ENCODE results near the gene GRHL3. TPM values are rescaled to one million over a fixed set of nuclear protein-coding genes. Genes with fewer than 3 reads are reported as not detected.

Gene GRHL3
- total RNA-seq, 2 experiments from 2014 or later = not detected

- H3K4me3 Mint-ChIP-seq = no peak overlapping the region
- no peaks in the 10 kb centered on the region for H3K4me1 Mint-ChIP-seq (ENCODE audit: low read depth)
- intact Hi-C loops (cut with DNase I, micrococcal nuclease) = no loop called here
- no peaks in the 10 kb centered on the region for H3K9me3 Mint-ChIP-seq
- no peaks in the 10 kb centered on the region for H3K4me1 ChIP-seq (ENCODE audit: insufficient read depth, low read length)
- H3K27me3 Mint-ChIP-seq = peaks cover 5% of the 10 kb centered on the region
- H3K27me3 ChIP-seq (ENCODE audit: control insufficient read depth in 1 of 2, insufficient read depth in 2 of 2, low read length in 2 of 2) = no peaks in the 10 kb centered on the region
- H3K27ac Mint-ChIP-seq = no peak overlapping the region
- ATAC-seq (ENCODE audit: poor library complexity) (no peak), DNase-seq (no peak)
- no peak overlapping the region for H3K27ac ChIP-seq (ENCODE audit: low read depth in 1 of 2, low read length in 2 of 2)
- H3K36me3 Mint-ChIP-seq (ENCODE audit: low read depth) = no peaks in the 10 kb centered on the region
- CTCF ChIA-PET = no interaction called here
- H3K9me3 ChIP-seq (ENCODE audit: control insufficient read depth in 1 of 2, insufficient read depth in 1 of 2, low read length in 2 of 2) = no peaks in the 10 kb centered on the region
- POLR2A ChIA-PET = no interaction called here
- H3K36me3 ChIP-seq (ENCODE audit: insufficient read depth, low read length) = no peaks in the 10 kb centered on the region
- H3K4me3 ChIP-seq (ENCODE audit: low read length) = no peak overlapping the region
- no peak for TF ChIP-seq CTCF (IDR thresholded peaks at IDR 0.05)
Observed at GRCh38 chr1:24294716-24295371, 24.3 kb upstream of the GRHL3 start.

- H3K36me3 Mint-ChIP-seq (ENCODE audit: low read depth) = no peaks in the 10 kb centered on the region
- POLR2A ChIA-PET = no interaction called here
- Histone ChIP-seq H3K27ac (ENCODE audit: low read depth in 1 of 2, low read length in 2 of 2) (no peak overlapping the region), H3K4me3 (ENCODE audit: low read length) (no peak overlapping the region), H3K4me1 (ENCODE audit: insufficient read depth, low read length) (no peaks in the 10 kb centered on the region), H3K36me3 (ENCODE audit: insufficient read depth, low read length) (no peaks in the 10 kb centered on the region), H3K9me3 (ENCODE audit: control insufficient read depth in 1 of 2, insufficient read depth in 1 of 2, low read length in 2 of 2) (no peaks in the 10 kb centered on the region), H3K27me3 (ENCODE audit: control insufficient read depth in 1 of 2, insufficient read depth in 2 of 2, low read length in 2 of 2) (no peaks in the 10 kb centered on the region)
- TF ChIP-seq CTCF (IDR thresholded peaks at IDR 0.05) = no peak
- H3K4me1 Mint-ChIP-seq (ENCODE audit: low read depth) = no peaks in the 10 kb centered on the region
- ATAC-seq (ENCODE audit: poor library complexity) (no peak), DNase-seq (no peak)
- no peak overlapping the region for H3K4me3 Mint-ChIP-seq
- CTCF ChIA-PET = no interaction called here
- no peak overlapping the region for H3K27ac Mint-ChIP-seq
- intact Hi-C loops (cut with DNase I, micrococcal nuclease) = no loop called here
- H3K27me3 Mint-ChIP-seq = peaks cover 5% of the 10 kb centered on the region
- no peaks in the 10 kb centered on the region for H3K9me3 Mint-ChIP-seq
Observed at GRCh38 chr1:24295535-24295934, 23.6 kb upstream of the GRHL3 start.

- Mint-ChIP-seq H3K36me3 (ENCODE audit: low read depth) (no peaks in the 10 kb centered on the region), H3K4me1 (ENCODE audit: low read depth) (no peaks in the 10 kb centered on the region)
Observed at GRCh38 chr1:24297187-24297851, 21.8 kb upstream of the GRHL3 start.

More at GRCh38 chr1:24297187-24297851, 21.8 kb upstream of the GRHL3 start:
- Histone ChIP-seq H3K27ac (ENCODE audit: low read depth in 1 of 2, low read length in 2 of 2) (no peak overlapping the region), H3K4me1 (ENCODE audit: insufficient read depth, low read length) (no peaks in the 10 kb centered on the region), H3K9me3 (ENCODE audit: control insufficient read depth in 1 of 2, insufficient read depth in 1 of 2, low read length in 2 of 2) (no peaks in the 10 kb centered on the region), H3K27me3 (ENCODE audit: control insufficient read depth in 1 of 2, insufficient read depth in 2 of 2, low read length in 2 of 2) (peaks cover 5 to 7% of the 10 kb centered on the region in 2 experiments), H3K36me3 (ENCODE audit: insufficient read depth, low read length) (no peaks in the 10 kb centered on the region), H3K4me3 (ENCODE audit: low read length) (no peak overlapping the region)
- Mint-ChIP-seq H3K9me3 (no peaks in the 10 kb centered on the region), H3K27me3 (peaks cover 17% of the 10 kb centered on the region), H3K4me3 (no peak overlapping the region), H3K27ac (no peak overlapping the region)
- no peak for TF ChIP-seq CTCF (IDR thresholded peaks at IDR 0.05)
- ChIA-PET CTCF (no interaction called here), POLR2A (no interaction called here)
- no peak for DNase-seq
- intact Hi-C loops (cut with DNase I, micrococcal nuclease) = no loop called here
- ATAC-seq (ENCODE audit: poor library complexity) = no peak

All from CD4-positive, alpha-beta T cell (primary cell).